GM19099 (cell line): Measurements from ENCODE around the gene SIRT7.

Experiments used
- POLR2A ChIP-seq: IDR thresholded peaks from 3 replicates; pipeline ENCODE4 v1.6.1; 2011; ENCODE audit warnings: low read depth; ENCODE audit not compliant: insufficient read length; ENCODE audit errors: extremely low read depth

The SIRT7 gene

DNA sequence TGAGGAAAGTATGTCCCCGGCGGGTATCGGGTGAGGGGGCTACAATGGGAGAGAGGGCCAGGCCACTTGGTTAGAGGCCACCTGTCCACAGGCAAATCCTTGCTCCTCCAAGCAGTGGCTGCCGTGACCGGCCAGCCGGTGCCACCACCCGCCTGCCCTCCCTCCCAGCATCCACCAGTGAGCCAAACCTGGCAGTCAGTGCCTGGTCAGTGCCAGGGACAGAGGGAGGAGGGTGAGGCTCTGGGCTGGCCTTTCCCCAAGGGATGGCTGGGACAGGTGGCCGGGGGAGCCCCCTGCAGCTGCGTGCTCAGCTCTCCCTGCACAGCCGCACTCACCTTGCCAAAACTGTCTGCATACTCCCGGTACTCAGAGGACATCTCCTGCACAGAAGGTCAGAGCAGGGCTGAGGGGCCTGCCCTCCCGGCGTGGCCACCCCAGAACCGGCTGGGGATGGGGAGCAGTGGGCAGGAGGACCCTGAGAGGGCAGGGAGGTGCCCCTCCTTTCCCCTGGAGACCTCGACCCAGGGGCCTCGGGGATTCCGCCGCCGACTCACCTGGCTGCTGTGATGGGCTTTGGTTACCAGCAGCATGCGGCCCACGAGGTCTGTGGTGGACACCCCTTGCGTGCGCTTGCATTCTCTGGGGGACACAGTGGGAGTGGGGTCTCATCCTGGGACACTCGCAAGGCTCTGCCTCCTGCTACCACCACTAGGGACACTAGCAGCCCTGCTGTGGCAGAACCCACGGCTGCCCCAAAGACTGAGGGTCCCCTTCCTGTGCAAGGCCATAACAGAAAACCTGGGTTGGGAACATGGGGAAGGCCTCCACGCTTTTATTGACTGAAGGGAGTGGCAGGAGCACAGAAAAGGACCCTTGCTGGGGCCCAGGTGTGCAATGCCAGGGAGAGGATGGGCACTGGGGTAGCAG, 10.5 kb downstream of the SIRT7 start:
- no peak for TF ChIP-seq POLR2A

DNA sequence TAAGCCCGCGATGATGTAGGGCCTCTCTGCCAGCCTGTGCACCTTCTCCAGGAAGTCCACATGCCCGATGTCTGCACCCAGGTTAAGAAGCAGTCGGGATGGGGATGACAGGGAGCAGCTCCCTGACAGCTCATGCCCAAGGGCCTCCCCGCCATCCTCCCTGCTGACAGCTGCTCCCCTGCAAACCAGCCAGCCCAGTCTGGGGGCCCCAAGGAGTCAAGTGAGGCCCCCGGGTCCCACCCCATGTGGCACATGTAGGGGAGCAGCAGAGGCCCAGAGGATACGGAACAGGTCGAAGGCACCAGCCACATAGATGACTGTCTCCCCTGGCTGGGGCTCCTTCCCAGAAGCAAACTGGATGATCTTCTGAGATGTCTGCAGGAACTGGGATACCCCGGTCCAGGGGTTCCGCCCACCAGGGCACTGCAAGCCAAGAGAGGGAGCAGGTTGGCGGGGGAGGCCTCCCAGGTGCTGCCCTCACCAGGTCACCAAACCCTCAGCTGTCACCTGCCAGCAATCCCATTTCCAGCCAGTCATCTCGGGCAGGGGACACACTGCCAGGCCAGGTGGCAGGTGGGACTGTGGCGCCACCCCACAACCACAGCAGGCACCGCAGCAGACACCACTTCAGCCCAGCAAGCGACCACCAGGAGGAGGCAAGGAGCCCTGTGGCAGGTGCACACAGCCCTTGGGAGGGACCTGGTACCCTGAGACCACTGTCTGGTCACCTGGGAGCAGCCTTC, 11.3 kb downstream of the SIRT7 start:
- TF ChIP-seq POLR2A, result no peak

DNA sequence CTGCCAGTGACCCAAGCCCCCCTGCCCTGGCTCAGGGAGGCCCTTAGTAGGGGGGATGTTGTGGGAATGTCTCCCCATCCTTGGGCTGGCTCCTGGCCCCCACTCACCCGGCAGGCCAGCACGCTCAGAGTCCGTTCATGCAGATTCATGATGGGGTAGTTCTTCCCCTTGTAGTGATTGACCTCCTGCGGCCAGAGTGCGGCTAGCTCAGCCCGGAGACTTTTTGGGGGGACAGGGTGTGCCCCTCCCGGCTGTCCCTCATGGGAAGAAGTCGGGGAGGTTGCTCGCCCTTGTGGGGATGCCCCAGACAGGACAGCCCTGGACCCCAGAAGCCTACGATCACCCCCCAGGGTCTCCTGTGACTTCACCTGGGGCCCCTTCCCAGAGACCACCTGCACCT, 12.0 kb downstream of the SIRT7 start:
- TF ChIP-seq POLR2A, result no peak

DNA sequence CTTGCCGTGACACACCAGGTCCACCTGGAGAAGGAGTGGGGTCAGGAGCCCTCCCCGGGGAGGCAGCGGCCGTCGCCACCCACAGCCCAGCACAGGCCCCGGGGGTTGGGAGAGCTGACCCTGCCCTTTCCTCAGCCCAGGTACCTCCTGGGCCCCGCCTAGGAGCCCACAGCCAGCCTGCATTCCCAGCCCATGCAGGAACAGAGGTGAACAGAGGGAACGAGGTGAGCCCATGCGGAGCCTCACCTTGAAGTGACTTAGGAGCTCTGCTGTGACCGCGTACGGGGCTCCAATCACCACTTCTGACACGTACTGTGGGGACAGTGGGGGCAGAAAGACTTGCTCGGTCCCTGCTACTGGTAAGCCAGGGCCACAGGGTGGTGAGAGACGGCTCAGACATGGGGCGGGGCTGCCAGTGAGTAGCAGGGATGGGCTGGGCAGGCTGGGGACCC, 12.5 kb downstream of the SIRT7 start:
- TF ChIP-seq POLR2A, result no peak

DNA sequence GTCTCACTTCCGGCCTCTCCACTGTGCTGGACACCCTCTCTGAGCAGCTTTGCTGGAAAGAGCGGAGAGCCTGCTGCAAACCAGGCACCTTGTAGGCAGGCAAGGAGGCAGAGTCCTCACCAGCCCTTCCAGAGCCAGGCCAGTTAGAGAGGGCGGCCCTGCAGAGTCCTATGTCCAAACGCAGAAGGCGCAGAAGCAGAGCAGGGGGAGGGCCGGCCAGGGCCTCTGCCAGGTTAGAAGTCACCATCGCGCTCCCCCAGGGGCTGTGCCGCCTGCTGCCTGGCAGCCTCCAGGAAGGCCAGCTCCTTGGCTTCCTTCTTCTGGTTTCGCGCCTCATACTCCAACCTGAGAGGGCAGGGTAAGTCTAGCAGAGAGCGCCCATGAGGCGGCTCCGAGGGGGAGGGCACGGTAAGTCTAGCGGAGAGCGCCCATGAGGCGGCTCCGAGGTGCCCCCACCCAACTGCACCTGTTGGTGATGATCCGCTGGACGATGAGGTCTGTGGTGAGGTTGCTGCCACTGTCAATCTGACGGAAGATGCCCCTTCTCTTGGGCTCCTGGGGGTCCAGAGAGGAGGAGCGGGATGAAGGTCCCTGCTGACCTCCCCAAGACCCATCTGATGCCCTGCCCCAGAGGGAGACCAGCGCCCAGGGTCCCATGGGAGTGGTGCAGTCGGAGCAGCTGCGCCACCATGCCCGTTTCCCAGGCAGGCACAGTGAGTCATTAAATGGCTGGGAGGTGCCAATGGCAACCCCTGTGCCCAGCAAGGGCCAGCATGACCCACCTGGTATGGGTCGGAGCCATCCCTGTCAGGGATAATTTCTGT, 13.2 kb downstream of the SIRT7 start:
- TF ChIP-seq POLR2A, result no peak

DNA sequence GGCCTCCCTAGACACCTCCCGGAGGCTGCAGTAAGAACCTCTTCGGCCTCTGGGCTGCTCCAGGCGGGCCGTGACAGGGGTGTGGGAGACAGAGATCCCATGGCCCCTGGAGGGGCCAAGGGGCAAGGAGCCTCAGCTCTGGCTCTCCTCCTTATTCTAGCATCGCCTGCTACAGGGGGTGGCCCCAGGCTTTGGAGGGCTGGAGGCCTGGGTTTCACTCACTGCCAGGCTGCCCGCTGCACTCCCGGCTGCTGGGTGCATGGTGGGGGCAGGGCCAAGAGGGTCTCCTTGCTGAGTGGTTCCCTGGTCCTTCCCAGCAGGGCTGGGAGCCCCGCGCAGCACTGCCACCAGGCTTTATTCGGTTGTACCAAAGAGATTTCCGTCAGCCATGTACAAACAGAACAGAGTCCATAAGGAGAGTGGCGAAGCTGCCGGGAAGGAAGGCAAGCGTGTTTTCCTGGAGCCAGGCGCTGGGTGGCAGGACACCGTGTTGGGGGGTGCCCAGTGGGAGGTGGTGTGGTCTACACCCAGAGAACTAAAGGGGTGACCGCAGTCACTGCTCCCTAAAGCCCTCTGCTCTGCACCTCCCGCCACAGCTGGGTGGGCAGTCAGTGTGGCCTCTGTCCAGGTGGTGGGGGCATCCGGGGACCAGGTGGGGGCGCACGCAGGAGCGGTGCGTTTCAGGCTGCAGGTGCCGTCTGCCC, 13.9 kb downstream of the SIRT7 start:
- no peak for TF ChIP-seq POLR2A

DNA sequence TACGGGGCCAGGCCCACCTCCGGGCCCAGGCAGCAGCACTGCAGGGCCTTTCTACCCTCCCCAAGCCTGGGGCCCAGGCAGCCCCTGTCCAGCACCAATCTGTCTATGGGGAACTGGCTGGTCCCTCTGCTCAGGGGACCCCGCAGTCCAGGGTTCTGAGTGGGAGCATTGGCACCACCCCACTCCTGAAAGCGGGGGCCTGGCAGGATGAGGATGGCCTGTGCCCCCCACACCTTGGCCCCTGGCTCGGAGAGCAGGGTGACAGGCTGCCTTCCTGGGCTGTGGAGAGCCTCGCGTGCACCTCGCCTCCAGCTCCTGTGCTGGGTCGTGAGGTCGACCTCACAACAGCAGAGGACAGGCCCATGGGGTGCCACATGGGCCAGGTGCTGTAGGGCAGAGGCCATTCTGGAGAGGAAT, 14.6 kb downstream of the SIRT7 start:
- TF ChIP-seq POLR2A, result no peak

DNA sequence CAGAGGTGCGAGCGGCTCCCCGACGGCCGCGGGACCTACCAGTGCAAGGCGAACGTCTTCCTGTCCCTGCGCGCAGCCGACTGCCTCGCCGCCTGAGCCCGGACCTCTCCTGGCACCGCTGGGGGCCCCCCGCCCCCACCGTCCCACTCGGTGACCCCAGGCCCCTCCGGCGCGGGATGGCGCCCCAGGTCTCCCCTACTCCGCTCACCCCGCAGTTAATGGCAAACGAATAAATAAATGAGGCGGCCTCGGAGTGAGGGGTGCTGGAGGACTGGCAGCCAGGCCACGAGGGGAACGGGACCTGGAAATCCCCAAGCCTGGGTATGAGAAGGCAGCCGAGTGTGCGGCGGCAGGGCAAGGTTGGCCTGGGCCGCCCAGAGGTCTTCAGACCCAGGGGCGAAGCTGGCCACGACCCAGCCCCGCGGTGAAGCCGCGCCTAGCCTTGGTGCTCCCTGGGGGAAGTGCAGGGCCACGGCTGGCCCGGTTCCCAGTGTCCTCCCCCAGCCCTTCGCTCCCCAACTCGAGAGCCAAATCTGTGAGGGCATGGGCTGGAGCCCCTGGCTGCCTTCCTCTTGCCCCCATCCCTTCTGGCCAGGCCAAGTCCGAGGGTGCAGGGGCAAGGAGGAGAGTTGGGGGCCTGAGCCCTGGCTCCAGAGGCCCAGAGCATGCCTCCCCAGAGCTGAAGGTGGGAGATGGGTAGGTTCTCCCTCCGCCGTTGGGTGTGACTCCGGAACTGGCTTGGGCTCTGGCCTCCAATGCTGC, 15.1 kb downstream of the SIRT7 start:
- TF ChIP-seq POLR2A, result no peak

DNA sequence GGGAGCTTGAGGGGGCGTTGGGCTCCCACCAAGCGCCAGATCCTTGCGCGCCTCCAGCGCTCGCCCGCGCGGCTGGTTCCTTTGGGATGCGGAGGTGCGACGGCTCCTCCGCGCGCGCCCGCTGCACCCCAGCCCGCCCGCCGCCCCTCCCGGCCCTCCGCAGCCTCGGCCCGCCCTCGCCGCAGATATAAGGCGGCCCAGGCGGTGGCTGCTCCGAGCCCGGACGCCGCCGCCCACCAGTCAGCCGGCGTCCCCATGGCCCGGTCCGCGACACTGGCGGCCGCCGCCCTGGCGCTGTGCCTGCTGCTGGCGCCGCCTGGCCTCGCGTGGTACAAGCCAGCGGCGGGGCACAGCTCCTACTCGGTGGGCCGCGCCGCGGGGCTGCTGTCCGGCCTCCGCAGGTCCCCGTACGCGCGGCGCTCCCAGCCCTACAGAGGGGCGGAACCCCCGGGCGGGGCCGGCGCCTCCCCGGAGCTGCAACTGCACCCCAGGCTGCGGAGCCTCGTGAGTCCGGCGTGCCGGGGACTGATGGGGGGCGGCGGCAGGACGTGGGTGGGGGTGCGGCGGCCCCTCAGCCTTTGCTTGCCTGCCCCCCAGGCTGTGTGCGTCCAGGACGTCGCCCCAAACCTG, 15.8 kb downstream of the SIRT7 start, which contains the start of gene NPB:
TSS of gene NPB (plus strand) at position 216 of the 630 bp plus-strand sequence. CDS start at position 256, 40 bp downstream.
- TF ChIP-seq POLR2A, result no peak

DNA sequence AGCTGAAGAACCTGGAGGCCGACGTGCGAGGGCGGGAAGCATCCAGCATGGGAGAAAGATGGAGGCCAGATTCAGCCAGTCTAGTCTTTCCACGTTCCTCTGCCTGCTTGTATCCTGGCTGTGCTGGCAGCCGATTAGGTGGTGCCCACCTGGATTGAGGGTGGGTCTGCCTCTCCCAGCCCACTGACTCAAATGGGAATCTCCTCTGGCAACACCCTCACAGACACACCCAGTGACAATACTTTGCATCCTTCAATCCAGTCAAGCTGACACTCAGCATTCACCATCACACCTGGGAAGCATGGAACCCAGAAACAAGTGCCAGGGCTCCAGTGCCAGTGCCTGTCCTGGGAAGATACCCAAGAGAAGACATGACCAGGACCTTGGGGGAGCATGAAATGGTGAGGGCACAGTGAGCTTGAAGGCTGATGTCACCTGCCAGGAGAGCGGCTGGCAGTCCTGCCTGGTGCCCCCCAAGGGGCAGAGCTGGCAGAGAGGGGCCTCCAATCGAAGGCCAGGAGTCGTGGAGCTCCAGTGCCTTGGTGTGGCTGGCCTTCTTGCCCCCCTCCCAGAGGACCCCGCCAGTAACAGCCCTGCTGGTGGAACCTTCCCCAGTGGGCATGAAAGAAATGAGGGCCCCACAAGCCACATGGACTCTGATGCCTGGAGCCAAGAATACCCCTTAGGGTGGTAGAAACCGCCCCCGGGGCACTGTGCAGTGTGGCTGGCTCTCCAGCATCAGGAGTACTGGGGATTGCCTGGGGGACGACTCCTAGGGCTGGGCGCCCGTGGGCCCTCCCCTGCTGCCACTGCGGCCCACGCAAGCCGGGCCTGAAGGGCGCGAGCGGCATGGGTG, 16.6 kb downstream of the SIRT7 start:
- no peak for TF ChIP-seq POLR2A

DNA sequence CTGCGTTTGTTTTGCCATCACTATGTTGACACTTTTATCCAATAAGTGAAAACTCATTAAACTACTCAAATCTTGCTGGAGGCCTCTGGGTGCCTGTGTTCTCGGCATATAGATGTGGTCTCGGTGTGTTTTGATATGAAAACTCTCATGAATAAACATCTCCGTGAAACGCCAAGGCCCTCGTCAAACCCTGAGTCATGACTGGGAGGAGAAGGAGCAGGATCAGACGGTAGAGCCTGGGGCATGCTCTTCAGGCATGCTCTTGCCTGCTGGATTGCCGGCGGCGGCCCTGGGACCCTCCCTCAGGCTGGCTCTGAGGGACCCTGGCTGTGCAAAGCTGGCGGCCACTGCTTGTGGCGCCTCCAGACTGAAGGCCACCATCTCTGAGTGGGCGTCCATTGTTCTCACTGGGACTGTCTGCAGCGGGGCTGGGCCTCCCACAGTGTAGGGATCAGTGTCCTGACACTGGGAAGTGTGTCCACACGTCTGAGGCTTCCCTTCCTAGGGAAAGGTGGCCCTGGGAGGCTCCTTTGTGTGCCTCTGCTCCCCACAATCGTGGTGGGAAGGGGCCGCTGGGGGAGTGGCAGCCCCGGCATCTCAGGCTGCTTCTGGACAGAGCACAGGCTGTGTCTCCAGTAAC, 17.7 kb downstream of the SIRT7 start:
- no peak for TF ChIP-seq POLR2A
